ENCODE measurements around the gene AP2A2. TPM values are rescaled to one million over a fixed set of nuclear protein-coding genes. Genes with fewer than 3 reads are reported as not detected.

Gene AP2A2
- total RNA-seq, 1 experiment from 2014 or later, result 92.9 TPM

GRCh38 chr11:942823-943222, 17.2 kb downstream of the AP2A2 start:
- intact Hi-C loops (cut with micrococcal nuclease; ENCODE audit: unreplicated experiment), result no loop called here
- peaks cover 41% of the 10 kb centered on the region for H3K36me3 Mint-ChIP-seq (ENCODE audit: insufficient read depth, unreplicated experiment)
- no peak for TF ChIP-seq CTCF (IDR thresholded peaks at IDR 0.05; ENCODE audit: unreplicated experiment)
- BruUV-seq (replicated peaks), result no TSS peak
- H3K27ac Mint-ChIP-seq (ENCODE audit: unreplicated experiment), result peak overlapping the region; percentile 21
- peaks cover under 1% of the 10 kb centered on the region for H3K9me3 Mint-ChIP-seq (ENCODE audit: low read depth, unreplicated experiment)
- peaks cover 62% of the 10 kb centered on the region for H3K4me1 Mint-ChIP-seq (ENCODE audit: low read depth, unreplicated experiment)
- CTCF ChIA-PET, result no interaction called here
- no peaks in the 10 kb centered on the region for H3K27me3 Mint-ChIP-seq (ENCODE audit: unreplicated experiment)
- DNase-seq, result no peak
- H3K4me3 Mint-ChIP-seq (ENCODE audit: low read depth, unreplicated experiment), result no peak overlapping the region

GRCh38 chr11:944711-945470, 19.2 kb downstream of the AP2A2 start:
- H3K36me3 Mint-ChIP-seq (ENCODE audit: insufficient read depth, unreplicated experiment), result peaks cover 44% of the 10 kb centered on the region
- DNase-seq, result no peak
- H3K9me3 Mint-ChIP-seq (ENCODE audit: low read depth, unreplicated experiment), result peaks cover 2% of the 10 kb centered on the region
- no TSS peak for BruUV-seq (replicated peaks)
- peaks cover 67% of the 10 kb centered on the region for H3K4me1 Mint-ChIP-seq (ENCODE audit: low read depth, unreplicated experiment)
- peak overlapping the region; percentile 21 for H3K27ac Mint-ChIP-seq (ENCODE audit: unreplicated experiment)
- CTCF ChIA-PET, result no interaction called here
- intact Hi-C loops (cut with micrococcal nuclease; ENCODE audit: unreplicated experiment), result no loop called here
- no peak overlapping the region for H3K4me3 Mint-ChIP-seq (ENCODE audit: low read depth, unreplicated experiment)
- TF ChIP-seq CTCF (IDR thresholded peaks at IDR 0.05; ENCODE audit: unreplicated experiment), result no peak
- H3K27me3 Mint-ChIP-seq (ENCODE audit: unreplicated experiment), result no peaks in the 10 kb centered on the region

DNA sequence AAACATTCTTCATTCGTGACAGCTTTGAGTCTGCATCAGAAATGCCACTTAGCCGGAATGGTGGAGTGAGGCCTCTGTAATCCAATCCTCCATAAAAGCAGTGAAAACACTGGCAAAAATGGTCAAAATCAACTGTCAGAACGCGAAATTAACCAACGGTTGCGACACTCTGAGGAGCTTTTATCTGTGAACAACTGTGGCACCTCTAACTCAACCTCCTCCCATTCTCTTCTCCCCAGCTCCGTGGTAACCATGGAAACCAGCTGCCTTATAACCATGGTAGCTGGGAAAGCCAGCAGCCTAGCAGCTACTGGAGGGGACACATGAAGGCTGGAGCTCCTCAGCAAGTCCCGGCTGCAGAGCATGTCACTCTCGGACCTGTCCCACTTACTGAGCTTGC, 20.3 kb downstream of the AP2A2 start:
- Mint-ChIP-seq H3K27me3 (ENCODE audit: unreplicated experiment) (no peaks in the 10 kb centered on the region), H3K4me1 (ENCODE audit: low read depth, unreplicated experiment) (peaks cover 57% of the 10 kb centered on the region), H3K4me3 (ENCODE audit: low read depth, unreplicated experiment) (no peak overlapping the region), H3K27ac (ENCODE audit: unreplicated experiment) (peak overlapping the region; percentile 27), H3K9me3 (ENCODE audit: low read depth, unreplicated experiment) (peaks cover 2% of the 10 kb centered on the region), H3K36me3 (ENCODE audit: insufficient read depth, unreplicated experiment) (peaks cover 44% of the 10 kb centered on the region)
- intact Hi-C loops (cut with micrococcal nuclease; ENCODE audit: unreplicated experiment), result no loop called here
- CTCF ChIA-PET, result interaction anchor here (0.5 to 0.6 kb wide), 3 partner anchors 27 to 375 kb away, joined by 3 to 4 read pairs (median 3); no protein-coding TSS in a partner anchor
- no TSS peak for BruUV-seq (replicated peaks)
- TF ChIP-seq CTCF (IDR thresholded peaks at IDR 0.05; ENCODE audit: unreplicated experiment), result no peak
- no peak for DNase-seq

DNA sequence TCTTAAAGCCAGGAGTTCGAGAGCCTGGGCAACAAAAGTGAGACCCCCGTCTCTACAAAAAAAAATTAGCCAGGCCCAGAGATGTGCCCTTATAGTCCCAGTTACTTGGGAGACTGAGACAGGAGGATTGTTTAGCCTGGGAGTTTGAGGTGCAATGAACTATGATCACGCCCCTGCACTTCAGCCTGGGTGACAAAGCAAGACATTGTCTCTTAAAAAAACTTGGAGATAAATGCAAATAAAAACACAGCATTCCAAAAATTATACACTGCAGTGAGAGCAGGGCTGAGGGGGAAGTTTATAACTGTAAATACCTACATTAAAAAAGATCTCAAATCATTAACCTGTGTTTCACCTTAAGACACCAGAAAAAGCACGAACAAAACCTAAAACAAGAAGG, 22.1 kb downstream of the AP2A2 start:
- DNase-seq, result no peak
- no peak for TF ChIP-seq CTCF (IDR thresholded peaks at IDR 0.05; ENCODE audit: unreplicated experiment)
- intact Hi-C loops (cut with micrococcal nuclease; ENCODE audit: unreplicated experiment), result no loop called here
- H3K36me3 Mint-ChIP-seq (ENCODE audit: insufficient read depth, unreplicated experiment), result peaks cover 50% of the 10 kb centered on the region
- H3K4me3 Mint-ChIP-seq (ENCODE audit: low read depth, unreplicated experiment), result peak overlapping the region; percentile 14
- H3K9me3 Mint-ChIP-seq (ENCODE audit: low read depth, unreplicated experiment), result peaks cover 2% of the 10 kb centered on the region
- H3K4me1 Mint-ChIP-seq (ENCODE audit: low read depth, unreplicated experiment), result peaks cover 45% of the 10 kb centered on the region
- CTCF ChIA-PET, result no interaction called here
- H3K27ac Mint-ChIP-seq (ENCODE audit: unreplicated experiment), result peak overlapping the region; percentile 38
- H3K27me3 Mint-ChIP-seq (ENCODE audit: unreplicated experiment), result no peaks in the 10 kb centered on the region
- no TSS peak for BruUV-seq (replicated peaks)
